Peyer's patch (tissue), 4 donors: Measurements from ENCODE around the gene KRT3. TPM values are rescaled to one million over a fixed set of nuclear protein-coding genes. Genes with fewer than 3 reads are reported as not detected.
"Not testable (repeated sequence)": the region's sequence is repeated elsewhere in the genome, so short reads cannot be mapped to it uniquely, and the experiment has no call there.

ENCODE experiments used
- DNase-seq, 3 donors: peaks; one replicate each; pipeline ENCODE4 v3.0.0-alpha.2; 2017 to 2019
- H3K27ac ChIP-seq, 4 donors: fragments of 200-600 bp; sonication (generic); one replicate each; pipeline ENCODE4 v1.5.1; 2016 to 2019
- H3K27me3 ChIP-seq, 2 donors: fragments of 200-600 bp; sonication (generic); one replicate each; pipeline ENCODE4 v1.5.1; 2019
- H3K36me3 ChIP-seq, 3 donors: fragments of 200-600 bp; sonication (generic); one replicate each; pipeline ENCODE4 v1.5.1; 2016 to 2019
- H3K4me1 ChIP-seq, 4 donors: fragments of 200-600 bp; sonication (generic); one replicate each; pipeline ENCODE4 v1.5.1; 2016 to 2019
- H3K4me3 ChIP-seq, 4 donors: fragments of 200-600 bp; sonication (generic); 1 replicate in 3 of 4; 2 replicates in 1 of 4; pipeline ENCODE4 v1.5.1; 2016 to 2019; ENCODE audit warnings: mild to moderate bottlenecking in 1 of 4
- H3K9me3 ChIP-seq, 4 donors: fragments of 200-600 bp; sonication (generic); one replicate each; pipeline ENCODE4 v1.5.1; 2016 to 2019; ENCODE audit warnings: mild to moderate bottlenecking in 1 of 4
- POLR2A ChIP-seq, 2 donors: fragments of 450-650 bp; IDR thresholded peaks; one replicate each; pipeline ENCODE4 v1.5.1; 2017; ENCODE audit warnings: antibody characterized with exemption in 2 of 2, mild to moderate bottlenecking in 2 of 2, moderate library complexity in 2 of 2
- total RNA-seq, 4 donors: library from RNA; depleted of rRNA; stranded (reverse); fragments of >200 nt; gene quantifications; one replicate each; pipeline ENCODE4 v1.1.0, GENCODE V29; 2016
- TF ChIP-seq, protein P1 (sequence below), 6 experiments: fragments of 450-650 bp in 4 of 6; fragments of 200-600 bp in 2 of 6; sonication (generic) in 1 of 6; IDR thresholded peaks; one replicate each; pipeline ENCODE4 v1.5.1; 2017 to 2019; ENCODE audit warnings: antibody characterized with exemption in 6 of 6, mild to moderate bottlenecking in 3 of 6, moderate library complexity in 1 of 6

The KRT3 gene
- total RNA-seq, 4 donors from 2014 or later: not detected

DNA sequence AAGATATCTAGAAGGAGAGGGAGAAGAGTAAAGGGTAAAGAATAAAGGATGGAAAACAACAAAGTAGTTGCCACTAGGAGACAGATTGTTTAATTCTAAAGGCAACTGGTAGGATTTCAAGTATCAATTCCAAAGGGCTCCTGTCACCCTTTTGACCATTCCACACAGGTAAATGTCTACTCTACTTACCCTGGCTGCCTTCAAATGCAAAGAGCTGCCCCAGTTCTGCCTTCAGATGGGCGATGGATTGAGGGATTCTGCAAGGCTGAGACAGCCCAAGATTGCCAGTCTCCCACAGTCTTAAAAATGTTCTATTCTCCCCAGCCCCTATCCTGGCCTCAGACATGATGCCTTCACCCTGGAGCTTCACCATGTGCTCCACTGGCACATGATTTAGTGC lies 30.2 kb downstream of the KRT3 start:
- peaks cover 0 to 6% (median under 1%) of the 10 kb centered on the region in 4 donors for H3K9me3 ChIP-seq
- H3K27ac ChIP-seq: no peak overlapping the region
- no peak for DNase-seq
- no peaks in the 10 kb centered on the region for H3K4me1 ChIP-seq
- no peak overlapping the region for H3K4me3 ChIP-seq
- H3K27me3 ChIP-seq: no peaks in the 10 kb centered on the region
- H3K36me3 ChIP-seq: no peaks in the 10 kb centered on the region
- no peak for TF ChIP-seq POLR2A (IDR thresholded peaks at IDR 0.05)
- TF ChIP-seq, protein P1, sequence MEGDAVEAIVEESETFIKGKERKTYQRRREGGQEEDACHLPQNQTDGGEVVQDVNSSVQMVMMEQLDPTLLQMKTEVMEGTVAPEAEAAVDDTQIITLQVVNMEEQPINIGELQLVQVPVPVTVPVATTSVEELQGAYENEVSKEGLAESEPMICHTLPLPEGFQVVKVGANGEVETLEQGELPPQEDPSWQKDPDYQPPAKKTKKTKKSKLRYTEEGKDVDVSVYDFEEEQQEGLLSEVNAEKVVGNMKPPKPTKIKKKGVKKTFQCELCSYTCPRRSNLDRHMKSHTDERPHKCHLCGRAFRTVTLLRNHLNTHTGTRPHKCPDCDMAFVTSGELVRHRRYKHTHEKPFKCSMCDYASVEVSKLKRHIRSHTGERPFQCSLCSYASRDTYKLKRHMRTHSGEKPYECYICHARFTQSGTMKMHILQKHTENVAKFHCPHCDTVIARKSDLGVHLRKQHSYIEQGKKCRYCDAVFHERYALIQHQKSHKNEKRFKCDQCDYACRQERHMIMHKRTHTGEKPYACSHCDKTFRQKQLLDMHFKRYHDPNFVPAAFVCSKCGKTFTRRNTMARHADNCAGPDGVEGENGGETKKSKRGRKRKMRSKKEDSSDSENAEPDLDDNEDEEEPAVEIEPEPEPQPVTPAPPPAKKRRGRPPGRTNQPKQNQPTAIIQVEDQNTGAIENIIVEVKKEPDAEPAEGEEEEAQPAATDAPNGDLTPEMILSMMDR (IDR thresholded peaks at IDR 0.05): no peak

DNA sequence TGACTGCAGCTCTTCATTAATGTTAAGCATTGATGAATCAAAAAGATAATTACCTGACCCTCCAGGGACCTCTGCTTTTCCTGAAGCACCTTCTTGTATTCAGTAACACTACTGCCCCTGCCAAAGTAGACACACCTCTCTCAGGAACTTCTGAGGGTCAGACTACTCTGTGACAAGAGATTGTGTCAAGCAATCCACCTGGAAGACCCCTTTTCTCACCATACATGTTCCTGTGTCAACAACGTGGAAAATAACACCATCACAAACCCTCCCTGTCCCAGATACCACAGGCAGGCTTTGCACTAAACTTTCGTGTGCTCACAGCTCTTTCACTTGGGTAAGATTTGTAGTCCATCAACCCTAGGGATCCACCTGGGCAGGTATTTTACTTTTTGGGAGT lies 31.9 kb downstream of the KRT3 start:
- no peaks in the 10 kb centered on the region for H3K27me3 ChIP-seq
- no peak for DNase-seq
- no peaks in the 10 kb centered on the region for H3K4me1 ChIP-seq
- H3K36me3 ChIP-seq: no peaks in the 10 kb centered on the region
- no peak overlapping the region for H3K27ac ChIP-seq
- TF ChIP-seq, protein P1 (IDR thresholded peaks at IDR 0.05): no peak
- no peak for TF ChIP-seq POLR2A (IDR thresholded peaks at IDR 0.05)
- peaks cover 0 to 10% (median 2%) of the 10 kb centered on the region in 4 donors for H3K9me3 ChIP-seq
- H3K4me3 ChIP-seq: no peak overlapping the region

DNA sequence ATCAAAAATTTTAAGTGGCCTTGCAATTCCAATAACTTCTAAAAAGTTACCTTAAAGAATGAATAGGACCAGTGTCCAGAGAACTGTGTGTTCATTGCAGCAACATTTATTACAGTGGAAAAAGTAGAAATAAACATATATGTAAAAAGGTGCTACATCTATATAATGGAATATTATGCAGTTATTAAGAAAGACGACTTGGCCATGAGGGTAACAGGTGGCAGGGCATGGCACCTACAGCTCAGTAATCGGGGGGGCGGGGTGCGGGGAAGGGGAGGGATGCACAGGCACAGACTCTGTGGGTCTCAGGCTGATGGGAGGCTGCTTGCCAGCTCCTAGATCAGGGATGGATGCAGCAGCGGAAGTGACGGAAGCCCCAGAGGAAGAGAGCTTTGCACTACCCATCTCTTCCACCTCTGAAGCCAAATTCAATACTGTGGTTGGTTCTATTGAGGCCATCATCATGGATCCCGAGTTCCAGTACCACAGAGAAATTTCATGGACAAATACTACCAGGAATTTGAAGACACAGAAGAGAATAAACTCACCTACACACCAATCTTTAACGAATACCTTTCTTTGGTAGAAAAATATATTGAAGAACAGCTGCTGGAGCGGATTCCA lies 32.8 kb downstream of the KRT3 start:
- no peaks in the 10 kb centered on the region for H3K4me1 ChIP-seq
- no peaks in the 10 kb centered on the region for H3K36me3 ChIP-seq
- H3K27ac ChIP-seq: no peak overlapping the region
- no peak for DNase-seq
- no peaks in the 10 kb centered on the region for H3K27me3 ChIP-seq
- no peak for TF ChIP-seq POLR2A (IDR thresholded peaks at IDR 0.05)
- TF ChIP-seq, protein P1 (IDR thresholded peaks at IDR 0.05): no peak
- no peak overlapping the region for H3K4me3 ChIP-seq
- H3K9me3 ChIP-seq: peaks cover 0 to 10% (median 2%) of the 10 kb centered on the region in 4 donors

DNA sequence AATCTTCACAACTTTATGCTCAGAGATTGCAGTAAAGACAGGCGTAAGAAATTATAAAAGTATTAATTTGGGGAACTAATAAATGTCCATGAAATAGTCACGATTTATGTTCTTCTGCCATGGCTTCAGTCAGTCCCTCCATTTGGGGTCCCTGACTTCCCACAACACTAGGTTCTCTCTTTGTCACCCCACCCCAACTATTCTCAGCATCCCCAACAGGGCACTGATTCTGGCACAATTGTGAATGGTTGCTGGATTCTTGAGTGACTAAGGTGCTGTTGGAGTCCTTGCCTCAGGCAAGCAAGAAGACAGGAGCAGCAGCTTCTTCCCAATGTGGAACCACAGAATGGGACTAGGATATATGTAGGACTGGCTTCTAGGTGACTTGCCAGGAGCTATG lies 34.1 kb downstream of the KRT3 start:
- H3K9me3 ChIP-seq: peaks cover 0 to 10% (median 2%) of the 10 kb centered on the region in 4 donors
- no peaks in the 10 kb centered on the region for H3K27me3 ChIP-seq
- TF ChIP-seq, protein P1 (IDR thresholded peaks at IDR 0.05): no peak
- TF ChIP-seq POLR2A (IDR thresholded peaks at IDR 0.05): no peak
- H3K4me1 ChIP-seq: no peaks in the 10 kb centered on the region
- H3K4me3 ChIP-seq: no peak overlapping the region
- DNase-seq: no peak
- no peak overlapping the region for H3K27ac ChIP-seq
- no peaks in the 10 kb centered on the region for H3K36me3 ChIP-seq

DNA sequence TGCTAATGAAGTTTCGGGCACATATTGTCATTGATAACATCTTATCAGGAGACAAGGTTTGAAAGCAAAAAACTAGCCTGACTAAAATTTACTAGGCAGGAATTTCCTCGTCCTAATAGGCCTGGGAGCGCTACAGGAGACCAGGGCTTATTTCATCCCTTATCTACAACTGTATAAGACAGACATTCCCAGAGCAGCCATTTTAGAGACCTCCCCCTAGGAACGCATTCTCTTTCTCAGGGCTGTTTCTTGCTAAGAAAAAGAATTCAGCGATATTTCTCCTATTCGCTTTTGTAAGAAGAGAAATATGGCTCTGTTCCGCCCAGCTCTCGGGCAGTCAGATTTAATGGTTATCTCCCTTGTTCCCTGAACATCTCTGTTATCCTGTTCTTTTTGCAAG lies 34.7 kb downstream of the KRT3 start:
- not testable (repeated sequence) for H3K27me3 ChIP-seq, H3K36me3 ChIP-seq, H3K27ac ChIP-seq, H3K4me3 ChIP-seq, DNase-seq, H3K4me1 ChIP-seq
- peaks cover 0 to 10% (median 2%) of the 10 kb centered on the region in 4 donors for H3K9me3 ChIP-seq

DNA sequence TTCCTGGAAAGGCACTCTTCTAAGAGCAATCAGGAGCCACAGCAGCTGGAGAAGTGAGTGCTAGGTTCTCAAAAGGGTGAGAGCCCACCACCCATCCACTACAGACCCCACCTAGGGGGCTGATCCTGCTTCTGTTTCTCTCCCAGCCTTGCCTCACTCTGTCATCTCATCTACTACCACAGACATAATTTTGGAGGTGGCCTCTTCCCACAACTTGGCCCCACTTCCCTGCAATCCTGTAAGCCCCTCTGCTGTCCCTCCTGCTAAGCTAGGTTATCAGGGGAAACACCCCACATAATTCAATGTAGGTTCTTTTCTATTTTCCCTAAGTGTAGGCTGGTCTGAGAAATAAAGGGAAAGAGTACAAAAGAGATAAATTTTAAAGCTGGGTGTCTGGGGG lies 35.3 kb downstream of the KRT3 start:
- Histone ChIP-seq H3K9me3 (peaks cover 0 to 10% (median 2%) of the 10 kb centered on the region in 4 donors), H3K4me3 (no peak overlapping the region), H3K27me3 (no peaks in the 10 kb centered on the region), H3K4me1 (no peaks in the 10 kb centered on the region), H3K27ac (no peak overlapping the region), H3K36me3 (no peaks in the 10 kb centered on the region)
- TF ChIP-seq, protein P1 (IDR thresholded peaks at IDR 0.05): no peak
- no peak for TF ChIP-seq POLR2A (IDR thresholded peaks at IDR 0.05)
- no peak for DNase-seq
